WTC11 (cell line): ENCODE data around the gene POU3F2. TPM values are rescaled to one million over a fixed set of nuclear protein-coding genes. Genes with fewer than 3 reads are reported as not detected.

ENCODE experiments used
- ATAC-seq: fragments of 200-7000 bp; cut with Tn5 transposase; 2 replicates; pipeline ENCODE4 v1.10.0; 2021; ENCODE audit warnings: mild to moderate bottlenecking, moderate library complexity
- CTCF ChIA-PET: fragments of 300-600 bp; sonication (Branson Sonifier 250); formaldehyde crosslinking; loops from one replicate; lab custom pipeline; 2021; ENCODE audit warnings: antibody characterized with exemption; lab: Charles Lee
- POLR2A ChIA-PET: fragments of 350-600 bp; sonication (Branson Sonifier 250); formaldehyde crosslinking; loops from one replicate; lab custom pipeline; 2021; ENCODE audit warnings: antibody characterized with exemption; lab: Charles Lee
- DNase-seq: peaks from one replicate; pipeline ENCODE4 v3.0.0; 2021; ENCODE audit warnings: low spot score
- H3K27ac Mint-ChIP-seq: 2 replicates; pipeline ENCODE4 v1.8.0; 2021; ENCODE audit warnings: mixed read lengths
- H3K27me3 Mint-ChIP-seq: 2 replicates; pipeline ENCODE4 v1.8.0; 2021; ENCODE audit warnings: low read depth, mild to moderate bottlenecking, moderate library complexity, mixed read lengths
- H3K36me3 Mint-ChIP-seq: 2 replicates; pipeline ENCODE4 v1.8.0; 2021; ENCODE audit warnings: mixed read lengths
- H3K4me1 Mint-ChIP-seq: 2 replicates; pipeline ENCODE4 v1.8.0; 2022; ENCODE audit warnings: mixed read lengths
- H3K4me3 Mint-ChIP-seq: 2 replicates; pipeline ENCODE4 v1.8.0; 2021; ENCODE audit warnings: mild to moderate bottlenecking, moderate library complexity, mixed read lengths
- H3K9me3 Mint-ChIP-seq: 2 replicates; pipeline ENCODE4 v1.8.0; 2021; ENCODE audit warnings: mixed read lengths
- ATF3 ChIP-seq: sonication (generic); formaldehyde crosslinking; conservative IDR thresholded peaks from 2 replicates; pipeline ENCODE4 v1.8.1; 2022; ENCODE audit warnings: mild to moderate bottlenecking, missing genetic modification reagents
- CBFB ChIP-seq: sonication (generic); formaldehyde crosslinking; IDR thresholded peaks from 2 replicates; pipeline ENCODE4 v1.8.1; 2022; ENCODE audit warnings: mild to moderate bottlenecking, low read depth, missing genetic modification reagents
- CDX4 ChIP-seq: fragments of 250-450 bp; sonication (Bioruptor Pico); IDR thresholded peaks from 2 replicates; pipeline ENCODE4 v1.9.0; 2021; ENCODE audit warnings: moderate library complexity, mild to moderate bottlenecking, inconsistent platforms, borderline replicate concordance
- CREM ChIP-seq: sonication (generic); formaldehyde crosslinking; IDR thresholded peaks from 2 replicates; pipeline ENCODE4 v1.8.1; 2022; ENCODE audit warnings: mild to moderate bottlenecking, missing genetic modification reagents, moderate library complexity
- HMGA2 ChIP-seq: fragments of 250-450 bp; sonication (Bioruptor Pico); IDR thresholded peaks from 2 replicates; pipeline ENCODE4 v1.4.0; 2021; ENCODE audit warnings: mild to moderate bottlenecking, moderate library complexity
- IRF1 ChIP-seq: sonication (generic); formaldehyde crosslinking; IDR thresholded peaks from 2 replicates; pipeline ENCODE4 v1.8.0; 2023; ENCODE audit warnings: missing genetic modification reagents
- JUN ChIP-seq: sonication (generic); formaldehyde crosslinking; IDR thresholded peaks from 2 replicates; pipeline ENCODE4 v1.8.0; 2023; ENCODE audit warnings: mild to moderate bottlenecking, missing genetic modification reagents
- MAX ChIP-seq: sonication (generic); formaldehyde crosslinking; IDR thresholded peaks from 2 replicates; pipeline ENCODE4 v1.8.0; 2022; ENCODE audit warnings: mild to moderate bottlenecking, missing genetic modification reagents
- MXD4 ChIP-seq: fragments of 250-450 bp; sonication (Bioruptor Pico); IDR thresholded peaks from 2 replicates; pipeline ENCODE4 v1.8.0; 2021; ENCODE audit warnings: mild to moderate bottlenecking, moderate library complexity, borderline replicate concordance
- NR3C1 ChIP-seq: sonication (generic); formaldehyde crosslinking; conservative IDR thresholded peaks from 2 replicates; pipeline ENCODE4 v1.8.1; 2023; ENCODE audit warnings: low read depth, mild to moderate bottlenecking, missing genetic modification reagents
- OVOL2 ChIP-seq: fragments of 250-450 bp; sonication (Bioruptor Pico); IDR thresholded peaks from 2 replicates; pipeline ENCODE4 v1.9.0; 2021; ENCODE audit warnings: mild to moderate bottlenecking, borderline replicate concordance
- SMAD4 ChIP-seq: sonication (generic); formaldehyde crosslinking; IDR thresholded peaks from 2 replicates; pipeline ENCODE4 v1.8.0; 2022; ENCODE audit warnings: mild to moderate bottlenecking, missing genetic modification reagents
- TEAD1 ChIP-seq: sonication (generic); formaldehyde crosslinking; IDR thresholded peaks from 2 replicates; pipeline ENCODE4 v1.8.0; 2022; ENCODE audit warnings: mild to moderate bottlenecking, missing genetic modification reagents
- ZNF281 ChIP-seq: sonication (generic); formaldehyde crosslinking; IDR thresholded peaks from 2 replicates; pipeline ENCODE4 v1.8.0; 2023; ENCODE audit warnings: mild to moderate bottlenecking, missing genetic modification reagents
- ZNF512 ChIP-seq: sonication (generic); formaldehyde crosslinking; IDR thresholded peaks from 2 replicates; pipeline ENCODE4 v1.8.1; 2022; ENCODE audit warnings: missing genetic modification reagents, borderline replicate concordance
- total RNA-seq: library from RNA; stranded (reverse); gene quantifications from 3 replicates; pipeline ENCODE4 v1.2.3, GENCODE V29; 2021

POU3F2 gene
- total RNA-seq, 1 experiment from 2014 or later = 0.07 TPM

GRCh38 chr6:98812220-98812619 is 22.2 kb upstream of the POU3F2 start:
- TF ChIP-seq HMGA2 (CRISPR knock-in tag) (no peak), CDX4 (CRISPR knock-in tag) (no peak), OVOL2 (CRISPR knock-in tag) (no peak), ATF3 (CRISPR knock-in tag) (no peak), MXD4 (CRISPR knock-in tag) (no peak), ZNF281 (CRISPR knock-in tag) (no peak), IRF1 (no peak)
- ChIA-PET CTCF (no interaction called here), POLR2A (no interaction called here)
- Mint-ChIP-seq H3K36me3 (no peaks in the 10 kb centered on the region), H3K4me1 (no peaks in the 10 kb centered on the region), H3K27me3 (no peaks in the 10 kb centered on the region; the same call in 1 of the 2 replicates), H3K9me3 (peaks cover 4% of the 10 kb centered on the region; the same call in 1 of the 2 replicates), H3K4me3 (no peak overlapping the region), H3K27ac (no peak overlapping the region)
- no peak for ATAC-seq
- no peak for DNase-seq

GRCh38 chr6:98816799-98817198 is 17.6 kb upstream of the POU3F2 start:
- peaks cover 28% of the 10 kb centered on the region for H3K27me3 Mint-ChIP-seq
- H3K36me3 Mint-ChIP-seq = no peaks in the 10 kb centered on the region
- H3K27ac Mint-ChIP-seq = no peak overlapping the region
- TF ChIP-seq ZNF512 (CRISPR knock-in tag) (no peak), CBFB (no peak), JUN (no peak), ATF3 (CRISPR knock-in tag) (no peak), MAX (CRISPR knock-in tag) (no peak), NR3C1 (CRISPR knock-in tag) (no peak), OVOL2 (CRISPR knock-in tag) (no peak), TEAD1 (CRISPR knock-in tag) (no peak), IRF1 (no peak), CREM (CRISPR knock-in tag) (no peak), CDX4 (CRISPR knock-in tag) (no peak), SMAD4 (no peak)
- ChIA-PET CTCF (no interaction called here), POLR2A (no interaction called here)
- peaks cover 4% of the 10 kb centered on the region; the same call in 1 of the 2 replicates for H3K9me3 Mint-ChIP-seq
- DNase-seq (no peak), ATAC-seq (no peak)
- no peak overlapping the region for H3K4me3 Mint-ChIP-seq
- peaks cover 6% of the 10 kb centered on the region; the same call in 1 of the 2 replicates for H3K4me1 Mint-ChIP-seq
